NCI-H524 (cell line): ENCODE results near the gene FSTL3.
A peak's percentile ranks its signal among the peaks of the same experiment; 100 is the strongest.
"Not testable (repeated sequence)": the region's sequence is repeated elsewhere in the genome, so short reads cannot be mapped to it uniquely, and the experiment has no call there.

Experiments
- DNase-seq, 2 experiments: peaks; one replicate each; lab custom pipeline; 2025; lab: John Stamatoyannopoulos, UW

Gene FSTL3

GRCh38 chr19:711254-711653 lies 35.1 kb downstream of the FSTL3 start:
- DNase-seq: peak; percentile 94 to 97

- DNase-seq: no peak
Observed at GRCh38 chr19:715347-715746, 39.2 kb downstream of the FSTL3 start.

- DNase-seq: no peak
Observed at GRCh38 chr19:718251-718951, 42.2 kb downstream of the FSTL3 start.

- DNase-seq: no peak
Observed at GRCh38 chr19:718991-719512, 42.9 kb downstream of the FSTL3 start.

DNA sequence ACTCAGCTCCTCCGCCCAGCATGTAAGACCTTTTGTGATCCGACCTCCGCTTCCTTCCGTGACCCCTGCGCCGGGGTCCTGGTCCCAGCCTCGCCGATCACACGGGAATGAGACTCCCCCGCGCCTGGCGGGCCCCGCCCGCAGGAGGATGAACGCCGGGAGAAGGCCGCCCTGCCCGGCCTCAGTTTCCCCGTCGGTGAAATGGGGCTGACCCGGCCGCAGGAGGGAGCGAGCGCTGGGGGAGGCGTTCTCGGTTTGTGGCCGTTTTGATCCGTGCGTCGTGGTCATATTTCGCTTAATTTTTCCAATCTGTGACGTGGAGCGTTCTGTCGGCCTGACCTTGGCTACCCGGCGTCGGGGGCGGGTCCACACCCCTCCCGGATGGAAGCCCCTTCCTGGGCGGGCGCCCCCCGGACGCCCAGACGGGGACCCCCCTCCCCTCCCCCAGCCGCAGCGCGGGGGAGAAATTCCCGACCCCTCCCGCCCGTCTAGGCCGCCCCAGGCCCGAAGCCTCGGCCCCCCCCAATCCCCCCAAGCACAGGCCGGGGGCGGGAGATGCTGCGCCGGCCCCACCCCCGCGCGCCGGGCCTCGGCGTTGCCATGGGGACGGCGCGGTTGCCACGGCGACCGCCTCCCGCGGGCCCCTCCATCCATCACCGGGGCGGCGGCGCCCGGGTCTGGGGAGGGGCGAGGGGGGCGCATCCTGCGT lies 43.6 kb downstream of the FSTL3 start:
- DNase-seq: peak in 1 of 2 experiments; percentile 38

GRCh38 chr19:720345-721160 lies 44.4 kb downstream of the FSTL3 start:
- no peak for DNase-seq

DNA sequence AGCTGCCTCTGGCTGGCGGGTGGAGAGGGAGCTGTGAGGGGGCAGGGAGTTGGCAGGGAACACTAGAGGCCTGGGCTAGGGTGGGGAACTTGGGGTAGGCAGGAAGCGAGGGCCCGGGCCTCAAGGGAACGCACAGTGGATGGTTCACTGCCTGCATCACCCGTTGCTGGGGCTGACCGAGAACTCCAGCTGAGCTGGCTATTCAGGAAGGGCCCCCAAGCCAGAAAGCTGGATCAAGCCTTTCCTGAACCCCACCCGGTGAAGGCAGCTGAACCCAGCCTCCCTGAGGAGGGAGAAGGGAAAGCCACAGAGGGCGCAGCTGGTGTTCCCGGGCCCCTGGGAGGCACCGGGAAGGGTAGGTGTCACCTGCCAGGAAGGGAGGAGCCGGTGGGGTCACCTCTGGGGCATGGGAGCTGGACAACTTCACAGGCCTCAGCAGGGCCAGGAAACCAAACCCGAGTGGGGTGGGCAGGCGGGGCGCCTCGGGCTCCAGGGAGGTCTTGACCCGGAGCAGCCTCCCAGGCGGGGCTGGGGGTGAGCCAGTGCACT lies 46.4 kb downstream of the FSTL3 start:
- no peak for DNase-seq

GRCh38 chr19:723247-723646 lies 47.1 kb downstream of the FSTL3 start:
- DNase-seq: no peak

- DNase-seq: no peak
Observed at GRCh38 chr19:723714-724113, 47.5 kb downstream of the FSTL3 start.

GRCh38 chr19:725461-726089 lies 49.4 kb downstream of the FSTL3 start:
- no peak for DNase-seq

DNA sequence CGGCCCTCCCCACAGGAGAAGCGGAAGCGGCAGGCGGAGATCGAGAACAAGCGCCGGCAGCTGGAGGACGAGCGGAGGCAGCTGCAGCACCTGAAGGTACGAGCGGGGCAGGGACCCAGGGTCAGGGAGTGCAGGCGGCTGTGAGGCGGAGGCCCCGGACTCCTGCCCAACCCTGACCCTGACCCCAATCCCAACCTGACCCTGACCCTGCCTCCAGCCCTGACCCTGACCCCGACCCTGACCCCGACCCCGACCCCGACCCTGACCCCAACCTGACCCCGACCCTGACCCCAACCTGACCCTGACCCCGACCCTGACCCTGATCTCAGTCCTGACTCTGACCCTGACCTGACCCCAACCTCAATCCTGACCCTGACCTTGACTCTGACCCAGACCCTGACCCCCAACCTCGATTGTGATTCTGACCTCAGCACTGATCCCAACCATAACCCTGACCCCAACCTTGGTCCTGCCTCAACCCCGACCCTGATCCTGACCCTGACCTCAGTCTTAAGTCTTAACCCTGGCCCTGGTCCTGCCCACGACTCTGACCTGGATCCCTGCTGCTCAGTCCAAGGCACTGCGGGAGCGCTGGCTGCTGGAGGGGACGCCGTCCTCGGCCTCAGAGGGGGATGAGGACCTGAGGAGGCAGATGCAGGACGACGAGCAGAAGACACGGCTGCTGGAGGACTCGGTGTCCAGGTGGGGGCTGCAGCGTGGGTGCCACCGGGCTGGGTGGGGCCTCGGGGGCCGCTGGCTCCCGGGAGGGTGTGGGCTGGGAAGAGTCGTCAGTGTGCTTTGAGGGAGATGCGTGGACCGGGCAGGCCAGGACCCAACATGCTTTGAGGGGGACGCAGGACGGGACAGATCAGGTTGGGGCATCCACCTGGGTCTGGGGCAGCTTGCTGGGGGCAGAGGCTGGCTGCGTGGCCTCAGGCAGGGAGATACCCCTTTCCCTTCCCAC lies 51.1 kb downstream of the FSTL3 start:
- no peak for DNase-seq

DNA sequence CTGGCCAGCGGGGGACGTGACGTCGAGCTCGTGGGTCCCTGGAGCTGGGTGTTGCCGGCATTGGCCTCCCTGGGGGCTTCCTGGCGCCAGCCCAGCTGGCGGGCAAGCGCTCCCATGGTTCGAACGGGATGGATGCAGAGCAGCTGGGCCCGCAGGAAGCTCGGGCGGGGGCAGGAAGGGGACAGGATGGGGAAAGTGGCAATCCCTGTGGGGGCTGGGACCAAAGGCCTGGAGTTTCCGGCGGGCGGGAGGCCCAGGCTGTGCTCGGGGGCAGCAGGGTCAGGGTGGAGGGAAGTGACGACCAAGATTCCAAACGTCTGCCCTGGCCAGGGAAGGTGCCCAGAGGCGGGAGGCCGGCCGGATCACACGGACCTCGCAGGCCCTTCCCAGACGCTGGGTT lies 51.8 kb downstream of the FSTL3 start:
- DNase-seq: peak in 1 of 2 experiments; percentile 29

DNA sequence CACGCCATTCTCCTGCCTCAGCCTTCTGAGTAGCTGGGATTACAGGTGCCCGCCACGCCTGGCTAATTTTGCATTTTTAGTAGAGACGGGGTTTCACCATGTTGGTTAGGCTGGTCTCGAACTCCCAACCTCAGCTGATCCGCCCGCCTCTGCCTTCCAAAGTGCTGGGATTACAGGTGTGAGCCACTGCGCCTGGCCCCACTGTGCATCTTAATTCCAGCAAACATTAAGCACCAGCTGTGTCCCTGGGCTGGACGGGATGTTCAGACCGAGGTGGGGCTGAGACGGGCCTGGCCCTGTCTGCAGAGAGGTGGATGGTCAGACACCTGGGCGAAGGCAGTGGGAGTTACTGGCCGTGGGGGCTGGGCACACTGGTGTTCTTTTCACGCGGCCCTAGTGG lies 53.4 kb downstream of the FSTL3 start:
- DNase-seq: not testable (repeated sequence)

DNA sequence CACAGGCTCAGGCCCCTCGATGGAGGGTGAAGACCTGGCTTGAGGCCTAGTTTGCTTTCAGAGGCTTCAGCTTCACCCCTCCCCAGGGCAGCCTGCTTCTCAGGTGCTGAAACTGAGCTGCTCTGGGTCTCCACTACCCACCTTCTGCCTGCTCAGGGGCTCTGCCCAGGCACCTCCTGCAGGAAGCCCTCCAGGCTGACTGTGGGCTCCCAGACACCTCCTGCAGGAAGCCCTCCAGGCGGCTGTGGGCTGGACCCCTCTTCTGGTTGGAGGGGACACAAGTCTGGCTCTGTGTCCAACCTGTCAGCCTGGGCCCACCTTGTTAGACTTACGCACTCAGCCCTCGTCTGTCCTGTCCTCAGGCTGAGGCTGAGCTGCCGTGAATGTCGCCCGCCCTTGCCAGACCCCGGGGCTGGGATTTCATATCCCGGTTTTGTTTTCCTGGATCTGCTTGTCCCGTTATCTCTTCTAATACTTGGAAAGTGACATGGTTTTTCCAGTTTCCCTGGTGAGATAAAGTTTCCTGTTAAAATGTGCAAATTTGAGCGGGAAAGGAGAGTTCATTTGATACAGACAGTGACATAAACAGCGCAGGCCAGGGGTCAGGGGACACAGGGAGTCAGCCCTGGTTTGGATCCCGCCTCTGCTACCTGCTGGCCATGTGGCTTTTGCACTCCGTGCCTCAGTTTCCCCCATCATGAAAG lies 53.9 kb downstream of the FSTL3 start:
- DNase-seq: no peak

DNA sequence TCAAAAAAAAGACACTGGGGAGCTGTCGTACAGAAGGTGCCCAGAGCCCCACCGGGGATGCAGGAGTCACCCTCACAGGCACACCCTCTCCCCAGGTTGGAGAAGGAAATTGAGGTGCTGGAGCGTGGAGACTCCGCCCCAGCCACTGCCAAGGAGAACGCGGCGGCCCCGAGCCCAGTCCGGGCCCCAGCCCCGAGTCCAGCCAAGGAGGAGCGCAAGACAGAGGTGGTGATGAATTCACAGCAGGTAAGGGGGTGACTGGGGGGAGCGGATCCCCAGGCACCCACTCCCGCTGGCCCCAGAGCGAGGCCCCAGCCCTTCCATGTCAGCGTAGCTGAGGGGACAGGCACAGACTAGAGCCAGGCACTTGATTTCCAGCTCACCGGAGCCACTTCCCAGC lies 54.8 kb downstream of the FSTL3 start:
- DNase-seq: no peak

DNA sequence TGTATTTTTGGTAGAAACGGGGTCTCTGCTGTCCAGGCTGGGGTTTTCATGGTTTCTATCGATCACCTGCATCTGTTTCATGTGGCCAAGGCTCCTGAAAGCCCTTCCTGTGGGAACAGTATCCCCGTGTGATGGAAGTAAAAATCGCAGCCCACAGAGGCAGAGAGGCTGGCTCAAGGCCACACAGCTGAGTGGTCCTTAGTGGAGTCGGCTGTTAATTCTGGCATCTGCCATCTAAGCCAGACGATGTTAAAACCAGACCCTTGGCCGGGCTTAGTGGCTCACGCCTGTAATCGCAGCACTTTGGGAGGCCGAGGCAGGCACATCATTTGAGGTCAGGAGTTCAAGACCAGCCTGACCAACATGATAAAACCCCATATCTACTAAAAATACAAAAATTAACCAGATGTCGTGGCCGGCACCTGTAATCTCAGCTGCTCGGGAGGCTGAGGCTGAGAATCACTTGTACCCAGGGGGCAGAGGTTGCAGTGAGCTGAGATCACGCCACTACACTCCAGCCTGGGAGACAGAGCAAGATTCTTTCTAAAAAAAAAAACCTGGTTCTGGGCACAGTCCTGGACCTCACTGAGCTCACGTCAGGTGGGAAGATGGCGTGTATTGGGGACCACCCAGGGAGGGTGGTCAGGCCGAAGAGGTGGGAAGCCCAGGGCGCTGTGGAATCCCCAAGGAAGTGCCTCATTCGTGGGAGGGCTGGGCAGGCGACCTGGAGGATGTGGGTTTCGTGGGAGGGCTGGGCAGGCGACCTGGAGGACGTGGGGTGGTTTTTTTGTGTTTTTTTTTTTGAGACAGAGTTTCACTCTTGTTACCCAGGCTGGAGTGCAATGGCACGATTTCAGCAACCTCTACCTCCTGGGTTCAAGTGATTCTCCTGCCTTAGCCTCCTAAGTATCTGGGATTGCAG lies 56.2 kb downstream of the FSTL3 start:
- DNase-seq: peak in 1 of 2 experiments; percentile 50
